K562 (cell line): ENCODE measurements around the gene SPEM3. TPM values are rescaled to one million over a fixed set of nuclear protein-coding genes. Genes with fewer than 3 reads are reported as not detected.

ENCODE experiments used
- ETV1 ChIP-seq: fragments of 450-650 bp; conservative IDR thresholded peaks from 2 replicates; pipeline ENCODE4 v1.6.1; 2016; ENCODE audit warnings: missing genetic modification characterization, control low read depth, low read depth, missing compliant biosample characterization
- KLF16 ChIP-seq: IDR thresholded peaks from 2 replicates; pipeline ENCODE4 v1.6.1; 2016; ENCODE audit warnings: antibody characterized with exemption
- NBN ChIP-seq: fragments of 450-650 bp; IDR thresholded peaks from 2 replicates; pipeline ENCODE4 v1.6.1; 2016; ENCODE audit warnings: low read depth, mild to moderate bottlenecking
- RAD21 ChIP-seq, 2 experiments: fragments of 250-450 bp in 1 of 2; fragments of 450-650 bp in 1 of 2; sonication (Bioruptor Pico) in 1 of 2; formaldehyde crosslinking in 1 of 2; IDR thresholded peaks in 1 of 2; conservative IDR thresholded peaks in 1 of 2; 2 replicates each; pipeline versions ENCODE4 v1.4.0 to v1.8.0; 2020 to 2022; ENCODE audit warnings: mild to moderate bottlenecking in 2 of 2, moderate library complexity in 1 of 2
- ZFP30 ChIP-seq: fragments of 250-450 bp; sonication (Bioruptor Pico); IDR thresholded peaks from 2 replicates; pipeline ENCODE4 v1.8.0; 2022; ENCODE audit warnings: moderate library complexity, mild to moderate bottlenecking, inconsistent platforms, borderline replicate concordance
- ZNF24 ChIP-seq: fragments of 450-650 bp; IDR thresholded peaks from 2 replicates; pipeline ENCODE4 v1.6.1; 2016
- polyA plus RNA-seq, 8 experiments: library from polyadenylated mRNA; depleted of rRNA in 4 of 8; stranded (reverse) in 5 of 8; unstranded in 3 of 8; fragments of >200 nt; fragmentation: Nextera tagmentation in 2 of 8; fragmentation: Illumina TruSeq in 1 of 8; extraction: Ambion mirVana in 2 of 8; extraction: Trizol in 1 of 8; gene quantifications; 2 replicates each; pipeline versions ENCODE4 v1.2.1 to v1.2.3, GENCODE V29; 2011 to 2014; ENCODE audit warnings: inconsistent platforms in 1 of 8, missing spikeins in 1 of 8
- total RNA-seq, 7 experiments: library from RNA; depleted of rRNA in 6 of 7; stranded (reverse); fragments of >200 nt in 6 of 7; fragmentation: Illumina TruSeq in 2 of 7; extraction: Trizol in 2 of 7; gene quantifications; 2 replicates each; pipeline versions ENCODE4 v1.2.1 to v1.2.3, GENCODE V29; 2011 to 2021; ENCODE audit warnings: low replicate concordance in 1 of 7
- TF ChIP-seq, protein P1 (sequence below): fragments of 200-800 bp; sonication (Bioruptor generic); IDR thresholded peaks from 2 replicates; pipeline ENCODE4 v1.6.1; 2016; ENCODE audit warnings: missing genetic modification characterization, missing compliant biosample characterization

Gene SPEM3
- total and polyA plus RNA-seq, 9 of the 15 experiments (the other 6 are each of a cell fraction or from before 2014, with no cell fraction given), result not detected

DNA sequence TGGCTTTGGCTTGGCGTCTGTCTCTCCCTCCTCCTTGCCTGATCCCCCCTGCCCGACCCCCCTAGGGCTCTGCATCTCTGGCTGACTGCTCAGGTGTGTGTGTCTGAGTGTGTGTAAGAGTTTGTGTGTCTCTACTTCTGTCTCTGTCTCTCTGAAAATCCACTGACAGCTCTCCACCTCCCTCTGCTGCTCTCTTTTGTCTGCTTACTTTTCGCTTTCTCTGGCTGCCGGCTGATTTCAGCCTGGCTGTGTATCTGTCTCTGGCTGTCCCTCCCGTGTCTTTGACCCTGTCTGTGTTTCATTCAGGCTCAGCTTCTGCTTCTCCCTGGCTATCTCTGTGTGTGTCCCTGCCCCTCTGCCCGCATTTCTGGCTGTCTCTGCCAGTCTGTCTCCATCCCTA lies 12.3 kb upstream of the SPEM3 start (continued):
- TF ChIP-seq ETV1 (tag), result no peak
- TF ChIP-seq, protein P1, sequence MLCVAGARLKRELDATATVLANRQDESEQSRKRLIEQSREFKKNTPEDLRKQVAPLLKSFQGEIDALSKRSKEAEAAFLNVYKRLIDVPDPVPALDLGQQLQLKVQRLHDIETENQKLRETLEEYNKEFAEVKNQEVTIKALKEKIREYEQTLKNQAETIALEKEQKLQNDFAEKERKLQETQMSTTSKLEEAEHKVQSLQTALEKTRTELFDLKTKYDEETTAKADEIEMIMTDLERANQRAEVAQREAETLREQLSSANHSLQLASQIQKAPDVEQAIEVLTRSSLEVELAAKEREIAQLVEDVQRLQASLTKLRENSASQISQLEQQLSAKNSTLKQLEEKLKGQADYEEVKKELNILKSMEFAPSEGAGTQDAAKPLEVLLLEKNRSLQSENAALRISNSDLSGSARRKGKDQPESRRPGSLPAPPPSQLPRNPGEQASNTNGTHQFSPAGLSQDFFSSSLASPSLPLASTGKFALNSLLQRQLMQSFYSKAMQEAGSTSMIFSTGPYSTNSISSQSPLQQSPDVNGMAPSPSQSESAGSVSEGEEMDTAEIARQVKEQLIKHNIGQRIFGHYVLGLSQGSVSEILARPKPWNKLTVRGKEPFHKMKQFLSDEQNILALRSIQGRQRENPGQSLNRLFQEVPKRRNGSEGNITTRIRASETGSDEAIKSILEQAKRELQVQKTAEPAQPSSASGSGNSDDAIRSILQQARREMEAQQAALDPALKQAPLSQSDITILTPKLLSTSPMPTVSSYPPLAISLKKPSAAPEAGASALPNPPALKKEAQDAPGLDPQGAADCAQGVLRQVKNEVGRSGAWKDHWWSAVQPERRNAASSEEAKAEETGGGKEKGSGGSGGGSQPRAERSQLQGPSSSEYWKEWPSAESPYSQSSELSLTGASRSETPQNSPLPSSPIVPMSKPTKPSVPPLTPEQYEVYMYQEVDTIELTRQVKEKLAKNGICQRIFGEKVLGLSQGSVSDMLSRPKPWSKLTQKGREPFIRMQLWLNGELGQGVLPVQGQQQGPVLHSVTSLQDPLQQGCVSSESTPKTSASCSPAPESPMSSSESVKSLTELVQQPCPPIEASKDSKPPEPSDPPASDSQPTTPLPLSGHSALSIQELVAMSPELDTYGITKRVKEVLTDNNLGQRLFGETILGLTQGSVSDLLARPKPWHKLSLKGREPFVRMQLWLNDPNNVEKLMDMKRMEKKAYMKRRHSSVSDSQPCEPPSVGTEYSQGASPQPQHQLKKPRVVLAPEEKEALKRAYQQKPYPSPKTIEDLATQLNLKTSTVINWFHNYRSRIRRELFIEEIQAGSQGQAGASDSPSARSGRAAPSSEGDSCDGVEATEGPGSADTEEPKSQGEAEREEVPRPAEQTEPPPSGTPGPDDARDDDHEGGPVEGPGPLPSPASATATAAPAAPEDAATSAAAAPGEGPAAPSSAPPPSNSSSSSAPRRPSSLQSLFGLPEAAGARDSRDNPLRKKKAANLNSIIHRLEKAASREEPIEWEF (CRISPR knock-in tag), result no peak
- TF ChIP-seq ZNF24, result no peak
- TF ChIP-seq ZFP30 (CRISPR knock-in tag), result no peak
- TF ChIP-seq KLF16, result no peak
- no peak for TF ChIP-seq NBN
- TF ChIP-seq RAD21 (CRISPR knock-in tag; conservative IDR thresholded peaks at IDR 0.05 in 1 of 2, IDR thresholded peaks at IDR 0.05 in 1 of 2), result peak in 1 of 2 experiments; percentile 16; a peak in 1 of 4 replicates
